HS-5 (cell line): ENCODE results near the gene CREB5.

Source experiments
- DNase-seq: peaks from one replicate; pipeline ENCODE4 v3.0.0-alpha.2; 2012; ENCODE audit warnings: low read depth

CREB5 gene

DNA sequence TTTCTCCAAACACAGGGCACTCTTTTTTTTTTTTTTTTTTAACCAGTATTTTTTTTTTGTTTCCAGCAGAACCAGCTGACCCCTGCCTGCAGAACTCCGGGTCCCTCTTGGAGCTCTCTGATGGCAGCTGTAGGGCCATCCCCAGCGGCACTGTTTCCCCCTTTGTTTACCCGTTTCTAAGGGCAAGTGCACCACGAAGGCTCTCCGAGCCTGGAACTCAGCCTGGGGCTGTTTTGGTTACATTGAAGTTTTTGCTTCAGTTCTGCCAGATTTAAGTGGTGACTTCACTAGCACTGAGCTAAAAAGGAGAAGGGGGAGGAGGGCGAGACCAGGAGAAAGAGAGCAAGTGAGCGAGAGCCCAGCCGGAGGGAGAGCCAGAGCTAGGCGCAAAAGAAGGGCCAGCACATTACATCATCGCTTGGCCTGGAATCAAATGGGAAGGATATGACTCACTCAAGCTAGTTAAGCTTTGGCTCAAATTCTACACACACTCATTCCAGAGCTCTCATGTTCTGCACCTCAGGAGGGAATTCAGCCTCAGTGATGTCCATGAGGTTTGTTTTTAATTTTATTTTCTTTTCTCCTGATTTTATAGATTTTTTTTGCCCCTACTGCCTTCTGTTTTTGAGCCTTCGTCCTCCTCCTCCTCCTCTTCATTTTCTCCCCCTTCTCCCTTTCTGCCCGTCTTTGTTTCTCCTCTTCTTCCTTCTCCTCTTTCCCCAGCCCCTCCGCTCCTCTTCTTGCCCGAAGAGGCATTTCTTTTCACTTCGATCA, 273.5 kb downstream of the CREB5 start:
- DNase-seq = peak; percentile 99

- DNase-seq = no peak
These were observed 274.1 kb downstream of the CREB5 start for GRCh38 chr7:28686418-28686800.

DNA sequence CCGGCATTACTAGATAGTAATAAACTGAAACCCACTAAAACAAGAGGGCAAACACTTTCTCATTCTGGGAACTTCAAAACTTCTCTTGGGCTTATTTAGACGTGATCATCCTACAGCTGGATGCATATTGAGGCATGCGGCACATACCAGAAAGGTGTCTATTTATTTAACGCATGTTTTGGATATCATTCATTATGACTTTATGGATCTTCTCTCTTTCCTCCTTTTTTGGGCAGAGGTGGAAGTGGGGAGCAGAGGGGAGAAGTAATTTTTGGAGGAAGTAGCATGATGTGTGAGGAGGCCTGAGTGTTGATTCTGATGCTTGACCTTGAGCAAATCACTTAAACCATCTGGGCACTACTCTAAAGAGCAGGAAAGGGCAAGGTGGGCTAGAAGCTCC, 275.2 kb downstream of the CREB5 start:
- no peak for DNase-seq

DNA sequence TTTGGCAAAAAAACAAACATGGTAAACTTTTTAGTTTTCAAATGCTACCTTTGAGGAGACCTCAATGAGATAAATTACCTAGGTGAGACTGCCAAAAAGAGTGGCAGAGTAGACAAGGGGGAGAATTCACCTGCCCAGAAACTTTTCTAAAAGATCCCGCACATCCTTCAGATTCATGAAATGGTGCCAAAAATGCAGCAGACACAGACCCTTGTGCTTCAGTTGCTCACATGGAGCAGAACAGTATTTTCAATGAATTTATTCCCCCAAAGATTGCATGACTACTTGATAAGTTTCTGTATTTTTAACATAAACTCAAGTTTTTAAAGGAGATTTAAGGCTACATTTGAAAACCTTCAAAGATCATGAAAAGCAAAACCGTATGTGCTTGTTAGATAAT, 275.9 kb downstream of the CREB5 start:
- DNase-seq = no peak

DNA sequence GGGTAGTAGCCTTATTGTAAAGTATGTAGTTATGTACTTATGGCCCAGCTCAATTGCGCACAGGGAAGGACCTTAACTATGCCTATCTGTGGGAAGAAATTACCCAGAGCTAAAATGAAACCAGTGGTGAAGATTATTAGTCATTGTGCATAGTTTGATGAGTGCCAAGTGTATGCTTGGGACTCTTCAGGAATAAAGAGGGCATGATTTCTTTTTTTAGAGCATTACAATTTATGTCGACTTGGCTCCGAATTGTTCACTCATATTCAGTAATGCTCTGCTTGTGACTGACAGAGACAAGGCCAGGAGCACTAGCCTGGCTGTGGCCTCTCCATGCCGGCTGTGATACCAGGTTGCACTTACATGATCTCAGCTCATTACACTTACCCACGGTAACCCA, 276.3 kb downstream of the CREB5 start:
- no peak for DNase-seq

DNA sequence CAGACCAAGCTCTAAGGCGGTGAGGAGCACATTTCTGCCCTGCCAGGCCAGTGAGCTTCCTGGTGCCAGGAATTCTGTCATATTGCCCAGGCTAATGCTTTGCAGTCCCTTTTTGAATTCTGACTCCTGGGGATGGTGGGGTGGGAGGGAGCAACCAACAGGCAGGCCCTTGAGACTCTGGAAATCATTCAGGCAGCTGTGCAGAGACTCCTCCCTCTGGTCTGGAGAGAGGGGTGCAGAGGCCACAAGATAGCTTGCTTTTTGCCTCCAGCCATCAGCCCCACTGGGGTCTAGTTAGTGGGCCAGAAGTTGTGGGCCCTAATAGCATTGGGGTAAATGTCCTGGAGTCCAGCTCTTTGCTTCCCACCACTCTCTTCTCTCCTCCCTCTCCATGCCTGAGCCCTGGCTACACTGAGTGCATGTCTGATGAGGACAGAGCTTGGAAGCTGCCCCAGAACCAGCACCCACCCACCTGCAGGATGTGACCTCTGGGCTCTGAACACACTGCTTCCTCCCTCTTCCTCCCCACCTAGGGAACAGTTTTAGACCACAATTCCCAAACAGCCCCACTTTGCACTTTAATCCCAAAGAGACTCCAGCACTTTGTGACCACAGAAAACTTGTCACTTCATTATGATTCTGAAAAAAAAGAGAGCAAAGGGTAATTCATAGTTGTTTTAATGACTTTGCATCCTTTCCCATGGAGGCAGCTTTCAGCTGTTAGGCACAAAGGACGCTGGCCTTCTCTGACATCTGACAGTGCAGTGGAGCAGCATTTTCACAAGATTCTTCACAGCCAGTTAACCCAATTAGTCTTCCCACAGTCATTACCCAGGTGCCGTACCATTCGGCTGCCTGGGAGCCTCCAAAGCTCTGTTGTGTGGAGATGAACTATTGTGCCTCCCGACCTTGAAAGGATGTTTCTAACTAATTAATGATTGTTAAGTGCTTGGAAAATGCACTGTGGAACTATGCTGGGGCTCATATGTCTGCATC, 283.3 kb downstream of the CREB5 start:
- DNase-seq = no peak

- no peak for DNase-seq
These were observed 285.7 kb downstream of the CREB5 start for GRCh38 chr7:28697913-28698563.

DNA sequence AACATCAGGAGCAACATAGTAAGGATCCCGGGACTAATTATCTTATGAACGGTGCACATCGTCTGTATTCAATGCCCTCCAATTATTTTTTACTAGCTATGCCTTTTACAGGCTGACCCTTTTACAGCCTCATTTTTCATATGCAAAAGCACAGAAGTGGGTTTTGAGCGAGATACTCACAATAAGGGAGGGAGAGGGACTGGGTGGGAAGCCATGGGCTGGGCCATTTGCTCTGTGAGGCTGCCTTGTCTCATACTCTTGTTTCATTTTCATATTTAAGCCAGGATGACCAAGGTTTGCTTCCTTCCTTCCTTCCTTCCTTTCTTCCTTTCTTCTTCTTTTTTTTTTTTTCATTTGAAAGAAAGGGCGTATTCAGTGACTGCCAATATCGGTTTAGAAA, 286.5 kb downstream of the CREB5 start:
- no peak for DNase-seq

DNA sequence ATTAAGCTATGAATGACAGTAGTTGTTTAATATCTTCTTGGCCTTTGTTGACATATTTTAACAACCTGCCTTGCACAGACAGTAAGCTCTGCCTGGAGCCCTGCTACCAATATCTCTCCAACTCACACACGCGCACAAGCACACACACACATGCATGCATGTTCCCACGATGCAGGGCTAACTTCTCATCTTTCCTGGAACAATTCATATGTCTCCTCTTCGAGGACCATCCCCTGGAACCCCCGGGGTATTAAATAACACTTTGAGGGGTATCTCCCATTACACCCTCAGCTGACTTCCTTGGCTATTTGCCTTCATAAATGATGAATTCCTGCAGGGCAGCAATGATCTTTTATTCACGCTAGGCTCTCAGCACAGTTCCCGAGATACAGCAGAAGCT, 287.8 kb downstream of the CREB5 start:
- no peak for DNase-seq

GRCh38 chr7:28700790-28701203, 288.5 kb downstream of the CREB5 start:
- no peak for DNase-seq

DNA sequence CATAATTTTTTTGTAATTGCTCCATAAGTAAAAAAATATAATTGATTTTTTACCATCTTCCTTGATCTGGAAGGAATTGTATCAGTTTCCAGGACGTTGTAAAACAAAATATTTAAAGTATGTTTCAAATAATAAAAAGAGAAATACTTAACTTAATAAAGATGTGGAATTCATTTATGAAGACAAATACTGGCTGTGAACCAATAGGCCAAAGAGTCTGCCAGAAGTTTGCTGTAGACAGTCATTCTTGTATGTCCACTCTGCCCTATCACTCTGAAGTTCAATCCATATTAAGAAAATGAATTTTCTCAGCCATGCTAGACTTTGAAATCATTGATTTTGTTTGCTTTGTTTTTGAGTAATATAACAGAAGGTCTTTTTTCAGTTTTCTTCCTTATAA, 289.4 kb downstream of the CREB5 start:
- DNase-seq = no peak

- no peak for DNase-seq
These were observed 289.9 kb downstream of the CREB5 start for GRCh38 chr7:28702171-28702570.

DNA sequence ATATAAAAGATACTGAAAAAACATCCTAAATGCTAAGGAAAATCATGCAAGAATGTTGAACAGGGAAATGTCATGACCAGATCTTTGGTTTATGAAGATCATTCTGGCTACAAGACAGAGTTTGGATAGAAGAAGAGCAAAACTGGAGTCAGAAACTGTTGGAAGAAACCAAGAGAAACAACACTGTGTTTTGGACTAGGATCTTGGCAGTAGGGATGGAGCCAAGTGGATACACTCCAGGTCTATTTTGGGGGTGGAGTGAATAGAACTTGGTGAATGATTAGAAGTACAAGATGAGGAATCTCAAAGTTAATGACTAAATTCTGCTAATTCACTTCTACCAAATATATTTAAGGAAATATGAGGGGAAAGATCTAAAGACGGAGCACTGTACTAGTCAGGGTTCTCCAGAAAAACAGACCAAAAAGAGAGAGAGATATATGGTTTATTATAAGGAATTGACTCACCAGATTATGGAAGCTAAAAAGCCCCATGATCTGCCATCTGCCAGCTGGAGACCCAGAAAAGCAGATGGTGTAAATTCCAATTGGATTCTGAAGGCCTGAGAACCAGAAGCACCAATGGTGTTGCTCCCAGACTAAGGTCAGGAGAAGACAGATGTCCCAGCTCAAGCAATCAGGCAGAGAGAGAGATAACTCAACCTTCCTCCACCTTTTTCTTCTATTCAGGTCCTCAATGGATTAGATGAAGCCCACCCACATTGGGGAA, 290.9 kb downstream of the CREB5 start:
- no peak for DNase-seq

DNA sequence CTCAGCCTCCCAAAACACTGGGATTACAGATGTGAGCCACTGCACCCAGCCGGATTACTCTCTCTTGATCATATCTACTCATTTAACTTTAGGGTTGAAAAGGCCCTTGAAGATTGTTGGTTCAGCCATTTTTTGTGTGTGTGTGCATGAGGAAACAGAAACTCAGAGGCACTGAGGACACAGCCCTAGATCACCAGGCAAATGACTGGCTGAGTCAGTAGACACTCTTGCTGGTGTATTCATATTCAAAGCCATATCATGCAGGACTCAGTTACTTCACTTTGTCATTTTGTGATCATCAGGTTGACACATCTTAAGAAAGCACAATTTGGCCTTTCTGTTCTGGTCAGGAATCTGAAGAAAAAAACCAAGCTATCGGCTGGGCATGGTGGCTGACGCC, 292.4 kb downstream of the CREB5 start:
- DNase-seq = no peak

- no peak for DNase-seq
These were observed 293.0 kb downstream of the CREB5 start for GRCh38 chr7:28705350-28705749.

GRCh38 chr7:28706584-28706983, 294.3 kb downstream of the CREB5 start:
- DNase-seq = no peak

DNA sequence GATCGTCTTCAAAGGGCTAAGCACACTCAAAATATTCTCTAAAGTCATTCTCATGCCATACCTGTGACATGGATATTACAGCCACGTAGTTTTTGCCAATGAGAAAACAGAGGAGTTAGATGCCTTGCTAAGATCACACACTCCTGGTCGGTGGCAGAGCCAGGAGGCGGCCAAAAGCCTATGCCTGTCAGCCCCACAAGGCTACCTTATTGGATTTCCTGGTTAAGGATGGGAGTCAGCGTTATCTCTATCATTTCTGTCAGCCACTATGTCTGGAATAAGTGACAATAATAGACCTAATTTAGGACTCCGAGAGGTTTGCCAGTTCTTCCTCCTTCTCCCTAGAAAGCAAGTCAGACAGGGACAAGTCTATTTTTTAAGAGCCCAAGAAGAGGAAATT, 295.0 kb downstream of the CREB5 start:
- DNase-seq = no peak

- DNase-seq = no peak
These were observed 296.0 kb downstream of the CREB5 start for GRCh38 chr7:28708033-28708951.

DNA sequence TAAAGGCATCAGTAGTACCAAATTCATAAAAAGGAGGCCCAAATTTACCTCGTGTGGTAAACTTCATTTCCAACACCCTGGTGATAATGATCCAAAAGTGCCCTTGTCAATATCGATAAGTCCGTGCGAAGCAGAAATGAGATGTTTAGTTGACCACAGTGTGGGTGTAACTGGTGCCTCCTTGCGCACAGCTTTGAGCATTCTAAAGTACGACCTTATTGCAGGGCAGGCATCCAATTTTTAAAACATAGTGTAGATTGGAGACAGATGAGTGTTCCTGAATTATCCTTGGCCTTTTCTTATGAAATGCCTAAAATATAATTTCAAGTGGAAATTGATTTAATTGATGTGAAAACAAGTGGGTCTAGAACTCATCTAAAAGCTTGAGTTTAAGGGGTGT, 297.4 kb downstream of the CREB5 start:
- no peak for DNase-seq

DNA sequence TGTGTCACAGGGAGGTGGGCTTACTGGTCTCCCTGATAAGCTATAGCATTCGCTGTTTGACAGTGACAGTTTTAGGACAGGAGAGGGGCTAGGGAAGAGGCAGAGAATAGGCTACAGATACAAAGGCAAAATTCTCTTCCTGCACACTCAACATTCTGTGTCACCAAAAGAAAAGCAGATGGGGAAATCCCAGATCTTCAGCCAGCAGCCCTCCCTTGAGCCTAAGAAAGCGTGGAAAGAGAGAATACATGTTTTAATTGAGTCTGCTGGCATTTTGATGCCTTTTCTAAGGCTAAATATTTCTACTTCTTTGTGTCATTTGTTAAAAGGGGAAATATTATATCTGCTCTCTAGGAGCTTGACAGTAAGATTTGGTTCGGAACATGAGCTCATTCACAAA, 298.8 kb downstream of the CREB5 start:
- no peak for DNase-seq
